HG03439 (cell line): ENCODE measurements around the gene ALG8.

Experiments
- ATAC-seq: cut with Tn5 transposase; IDR thresholded peaks from one replicate; pipeline ENCODE4 v1.9.1; 2021; ENCODE audit warnings: mild to moderate bottlenecking, moderate library complexity; ENCODE audit not compliant: unreplicated experiment

ALG8 gene

GRCh38 chr11:78160557-78160956 is 21.1 kb upstream of the ALG8 start:
- ATAC-seq, result no peak

- ATAC-seq, result no peak
Measured at GRCh38 chr11:78158987-78159652, 19.7 kb upstream of the ALG8 start.

GRCh38 chr11:78156127-78156844 is 16.9 kb upstream of the ALG8 start:
- no peak for ATAC-seq

GRCh38 chr11:78151804-78152203 is 12.4 kb upstream of the ALG8 start:
- no peak for ATAC-seq

- no peak for ATAC-seq
Measured at GRCh38 chr11:78150754-78151153, 11.3 kb upstream of the ALG8 start.

- no peak for ATAC-seq
Measured at GRCh38 chr11:78150346-78150745, 10.9 kb upstream of the ALG8 start.

GRCh38 chr11:78149646-78150045 is 10.2 kb upstream of the ALG8 start:
- ATAC-seq, result no peak

- ATAC-seq, result no peak
Measured at GRCh38 chr11:78147807-78148206, 8.4 kb upstream of the ALG8 start.

GRCh38 chr11:78145511-78146025 is 6.1 kb upstream of the ALG8 start:
- ATAC-seq, result no peak

- no peak for ATAC-seq
Measured at GRCh38 chr11:78140392-78141077, 1.1 kb upstream of the ALG8 start.

GRCh38 chr11:78138694-78139421 is 568 bp downstream of the ALG8 start:
- ATAC-seq, result peak; percentile 27

GRCh38 chr11:78138291-78138690 is 1.1 kb downstream of the ALG8 start:
- no peak for ATAC-seq

GRCh38 chr11:78132475-78132874 is 7.0 kb downstream of the ALG8 start:
- ATAC-seq, result no peak

- no peak for ATAC-seq
Measured at GRCh38 chr11:78131956-78132355, 7.5 kb downstream of the ALG8 start.

GRCh38 chr11:78127403-78127802 is 12.0 kb downstream of the ALG8 start:
- no peak for ATAC-seq

GRCh38 chr11:78112582-78113275 is 26.7 kb downstream of the ALG8 start:
- peak; percentile 56 for ATAC-seq

GRCh38 chr11:78111298-78111697 is 28.1 kb downstream of the ALG8 start:
- ATAC-seq, result no peak

GRCh38 chr11:78110830-78111229 is 28.6 kb downstream of the ALG8 start:
- ATAC-seq, result no peak

GRCh38 chr11:78110351-78110750 is 29.1 kb downstream of the ALG8 start:
- ATAC-seq, result no peak
